Lower leg skin (tissue), 3 donors: Measurements from ENCODE around the gene RERE.

Source experiments
- CTCF ChIP-seq, 3 donors: fragments of 450-650 bp; IDR thresholded peaks; one replicate each; pipeline ENCODE4 v1.5.1; 2016; ENCODE audit warnings: antibody characterized with exemption in 3 of 3, mild to moderate bottlenecking in 3 of 3, moderate library complexity in 2 of 3
- POLR2A ChIP-seq, 2 donors: fragments of 450-650 bp; IDR thresholded peaks; one replicate each; pipeline ENCODE4 v1.6.1; 2016 to 2017; ENCODE audit warnings: antibody characterized with exemption in 2 of 2, mild to moderate bottlenecking in 1 of 2, moderate library complexity in 1 of 2

- no peak for TF ChIP-seq CTCF (IDR thresholded peaks at IDR 0.05)
- TF ChIP-seq POLR2A (IDR thresholded peaks at IDR 0.05): no peak
Measured at GRCh38 chr1:8552820-8553397, 264.5 kb downstream of the RERE start.
